Activated naive CD4-positive, alpha-beta T cell treated with anti-CD3 and anti-CD28 coated beads, Interleukin-2, amount 50 U/mL, for 24 hours (primary cell): ENCODE results near the gene MYO3B.

Experiments
- H3K27ac Mint-ChIP-seq: one replicate; pipeline ENCODE4 v1.8.0; 2021; ENCODE audit warnings: mild to moderate bottlenecking, mixed read lengths
- H3K27me3 Mint-ChIP-seq: one replicate; pipeline ENCODE4 v1.8.0; 2021; ENCODE audit warnings: mixed read lengths
- H3K36me3 Mint-ChIP-seq: one replicate; pipeline ENCODE4 v1.8.0; 2021; ENCODE audit warnings: mixed read lengths
- H3K4me1 Mint-ChIP-seq: one replicate; pipeline ENCODE4 v1.8.0; 2021; ENCODE audit warnings: mixed read lengths
- H3K4me3 Mint-ChIP-seq: one replicate; pipeline ENCODE4 v1.8.0; 2021; ENCODE audit warnings: mild to moderate bottlenecking, mixed read lengths
- H3K9me3 Mint-ChIP-seq: one replicate; pipeline ENCODE4 v1.8.0; 2021; ENCODE audit warnings: mixed read lengths

Gene MYO3B

DNA sequence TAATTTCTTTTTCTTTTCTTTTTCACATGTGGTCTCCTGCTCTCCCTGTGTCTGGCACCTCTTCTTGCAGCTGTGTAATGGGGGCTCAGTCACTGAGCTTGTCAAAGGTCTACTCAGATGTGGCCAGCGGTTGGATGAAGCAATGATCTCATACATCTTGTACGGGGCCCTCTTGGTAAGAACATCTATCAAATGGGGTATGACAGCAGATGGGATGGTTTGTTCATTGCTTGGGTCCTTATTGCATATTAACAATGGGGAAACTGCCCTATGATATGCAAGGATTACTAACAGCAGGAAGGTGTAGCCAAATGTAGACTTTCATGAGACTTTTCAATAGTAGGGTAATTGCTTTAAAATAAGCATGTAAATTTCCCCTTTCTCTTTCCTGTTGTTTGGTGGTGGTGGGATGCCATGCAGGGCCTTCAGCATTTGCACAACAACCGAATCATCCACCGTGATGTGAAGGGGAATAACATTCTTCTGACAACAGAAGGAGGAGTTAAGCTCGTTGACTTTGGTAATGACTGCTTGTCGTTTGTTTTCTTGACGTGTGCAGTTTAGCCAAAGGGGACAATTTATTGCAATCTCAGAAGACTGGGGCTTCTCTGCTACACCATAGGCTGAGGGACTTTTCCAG is 36.5 kb downstream of the MYO3B start:
- Mint-ChIP-seq H3K9me3 (no peaks in the 10 kb centered on the region), H3K4me3 (no peak overlapping the region), H3K36me3 (peaks cover 2% of the 10 kb centered on the region), H3K27me3 (peaks cover 3% of the 10 kb centered on the region), H3K4me1 (no peaks in the 10 kb centered on the region), H3K27ac (no peak overlapping the region)

DNA sequence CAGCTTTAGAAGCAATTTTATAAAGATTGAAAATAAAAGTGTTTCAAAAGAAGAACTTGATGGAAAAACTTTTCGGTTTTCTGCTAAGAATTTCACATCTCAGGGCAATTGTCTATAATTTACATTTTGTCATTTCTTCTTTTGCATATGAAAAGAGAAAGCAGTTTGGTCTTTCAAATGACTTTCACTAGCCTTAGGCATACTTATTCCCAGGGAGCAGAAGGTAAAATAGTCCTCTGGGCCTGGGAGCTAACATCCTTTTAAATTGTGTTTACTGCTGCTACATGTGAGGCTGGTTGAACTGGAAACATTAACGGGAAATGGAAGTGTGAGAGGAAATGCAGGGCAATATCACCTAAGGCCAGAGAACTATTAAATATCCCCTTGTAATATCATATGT is 37.1 kb downstream of the MYO3B start:
- H3K27ac Mint-ChIP-seq = no peak overlapping the region
- peaks cover 2% of the 10 kb centered on the region for H3K36me3 Mint-ChIP-seq
- H3K4me1 Mint-ChIP-seq = no peaks in the 10 kb centered on the region
- no peak overlapping the region for H3K4me3 Mint-ChIP-seq
- no peaks in the 10 kb centered on the region for H3K9me3 Mint-ChIP-seq
- peaks cover 5% of the 10 kb centered on the region for H3K27me3 Mint-ChIP-seq

DNA sequence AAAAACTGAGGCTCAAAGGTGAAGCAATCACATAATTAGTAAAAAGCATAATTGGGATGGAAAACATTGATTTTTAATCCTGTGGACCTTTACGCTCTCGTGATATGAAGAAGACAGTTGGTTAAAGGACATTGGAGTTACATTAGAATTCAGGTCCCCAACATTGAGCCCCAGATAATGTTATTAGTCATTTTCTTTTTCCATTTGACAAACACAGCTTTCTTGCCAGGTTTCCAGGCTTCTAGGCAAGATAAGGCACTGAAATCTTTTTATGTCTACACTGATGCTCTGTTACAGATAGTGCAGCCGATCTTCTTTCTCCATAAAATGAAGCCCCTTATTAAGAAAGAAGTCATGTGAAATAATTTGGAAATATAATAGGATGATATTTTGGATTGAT is 38.5 kb downstream of the MYO3B start:
- H3K4me1 Mint-ChIP-seq = no peaks in the 10 kb centered on the region
- no peaks in the 10 kb centered on the region for H3K9me3 Mint-ChIP-seq
- no peak overlapping the region for H3K4me3 Mint-ChIP-seq
- H3K27ac Mint-ChIP-seq = no peak overlapping the region
- peaks cover 5% of the 10 kb centered on the region for H3K27me3 Mint-ChIP-seq
- H3K36me3 Mint-ChIP-seq = peaks cover under 1% of the 10 kb centered on the region

DNA sequence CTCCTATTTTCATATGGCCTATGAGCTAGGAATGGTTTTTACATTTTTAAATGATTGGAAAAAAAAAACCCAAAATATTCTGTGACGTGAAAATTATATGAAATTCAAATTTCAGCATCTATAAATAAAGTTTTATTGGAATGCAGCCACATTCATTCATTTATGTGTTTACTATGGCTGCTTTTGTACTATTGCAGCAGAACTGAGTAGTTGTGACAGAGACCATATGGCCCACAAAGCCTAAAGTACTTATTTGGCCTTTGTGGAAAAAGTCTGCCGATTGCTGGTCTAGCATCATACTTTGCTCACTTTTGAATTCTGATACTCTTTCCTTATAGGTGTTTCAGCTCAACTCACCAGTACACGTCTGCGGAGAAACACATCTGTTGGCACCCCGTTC is 39.0 kb downstream of the MYO3B start:
- peaks cover 5% of the 10 kb centered on the region for H3K27me3 Mint-ChIP-seq
- H3K36me3 Mint-ChIP-seq = no peaks in the 10 kb centered on the region
- no peaks in the 10 kb centered on the region for H3K4me1 Mint-ChIP-seq
- H3K9me3 Mint-ChIP-seq = no peaks in the 10 kb centered on the region
- no peak overlapping the region for H3K4me3 Mint-ChIP-seq
- H3K27ac Mint-ChIP-seq = no peak overlapping the region

DNA sequence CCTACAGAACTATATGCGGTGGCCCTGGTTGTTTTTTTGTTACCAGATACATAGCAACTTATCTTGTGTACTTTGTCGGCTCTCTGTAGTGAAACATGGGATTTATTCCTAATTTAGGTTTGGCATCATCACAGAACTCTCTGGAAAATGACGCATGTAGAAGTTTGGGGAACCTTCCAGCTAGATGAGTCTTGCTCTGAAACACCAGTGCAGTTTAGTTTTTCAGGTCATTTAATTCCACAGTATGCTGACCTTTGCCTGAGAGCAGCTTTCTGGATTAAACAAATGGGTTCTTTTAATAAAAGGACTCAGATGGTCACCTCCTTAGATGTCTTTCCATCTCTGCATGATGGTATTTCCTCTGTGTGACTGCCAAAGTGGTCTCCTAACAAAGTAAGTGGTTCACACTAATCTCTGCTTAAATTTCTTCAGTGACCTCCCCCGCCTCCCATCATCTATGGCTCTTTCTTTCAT is 39.9 kb downstream of the MYO3B start:
- Mint-ChIP-seq H3K4me3 (no peak overlapping the region), H3K9me3 (no peaks in the 10 kb centered on the region), H3K4me1 (no peaks in the 10 kb centered on the region), H3K27me3 (peaks cover 5% of the 10 kb centered on the region), H3K27ac (no peak overlapping the region), H3K36me3 (no peaks in the 10 kb centered on the region)

DNA sequence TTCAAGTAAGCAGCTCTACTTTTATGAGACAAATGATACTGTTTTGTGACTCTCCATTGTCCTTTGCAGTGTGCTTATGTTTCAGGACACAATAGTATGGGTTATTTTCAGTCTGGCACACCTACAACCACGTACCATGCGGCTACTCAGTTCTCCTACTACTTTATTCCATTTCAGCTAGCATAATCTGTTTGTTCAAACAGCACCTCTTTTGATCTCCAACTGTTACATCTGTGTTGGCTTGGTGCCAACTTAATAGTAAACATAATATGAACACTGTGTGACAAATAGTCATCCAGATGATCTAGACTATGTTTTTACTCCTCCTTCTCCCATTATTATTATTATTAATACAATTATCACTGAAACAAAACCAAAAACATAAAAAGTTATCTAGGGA is 40.5 kb downstream of the MYO3B start:
- no peak overlapping the region for H3K4me3 Mint-ChIP-seq
- H3K27ac Mint-ChIP-seq = no peak overlapping the region
- H3K36me3 Mint-ChIP-seq = no peaks in the 10 kb centered on the region
- no peaks in the 10 kb centered on the region for H3K4me1 Mint-ChIP-seq
- H3K9me3 Mint-ChIP-seq = no peaks in the 10 kb centered on the region
- H3K27me3 Mint-ChIP-seq = peaks cover 3% of the 10 kb centered on the region

DNA sequence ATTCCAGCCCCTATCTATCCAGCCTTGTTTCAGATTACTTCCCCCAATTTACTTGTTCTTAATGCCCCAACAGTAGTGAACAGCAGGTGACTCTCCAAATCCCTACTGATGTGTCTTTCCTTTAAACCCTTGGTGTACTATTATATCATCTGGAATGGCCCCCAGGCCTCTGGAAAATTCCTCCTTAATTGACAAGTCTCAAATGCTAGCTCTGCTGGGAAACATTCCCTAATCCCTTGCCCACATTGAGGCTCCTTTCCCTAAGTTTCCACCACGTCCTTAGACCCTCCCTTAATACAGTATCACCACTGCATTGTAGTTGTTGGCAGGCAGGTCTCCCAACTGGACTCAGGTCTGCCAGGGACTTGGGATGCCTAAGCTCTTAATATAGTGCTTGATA is 41.0 kb downstream of the MYO3B start:
- Mint-ChIP-seq H3K27ac (no peak overlapping the region), H3K27me3 (peaks cover 3% of the 10 kb centered on the region), H3K36me3 (no peaks in the 10 kb centered on the region), H3K4me1 (no peaks in the 10 kb centered on the region), H3K4me3 (no peak overlapping the region), H3K9me3 (no peaks in the 10 kb centered on the region)

DNA sequence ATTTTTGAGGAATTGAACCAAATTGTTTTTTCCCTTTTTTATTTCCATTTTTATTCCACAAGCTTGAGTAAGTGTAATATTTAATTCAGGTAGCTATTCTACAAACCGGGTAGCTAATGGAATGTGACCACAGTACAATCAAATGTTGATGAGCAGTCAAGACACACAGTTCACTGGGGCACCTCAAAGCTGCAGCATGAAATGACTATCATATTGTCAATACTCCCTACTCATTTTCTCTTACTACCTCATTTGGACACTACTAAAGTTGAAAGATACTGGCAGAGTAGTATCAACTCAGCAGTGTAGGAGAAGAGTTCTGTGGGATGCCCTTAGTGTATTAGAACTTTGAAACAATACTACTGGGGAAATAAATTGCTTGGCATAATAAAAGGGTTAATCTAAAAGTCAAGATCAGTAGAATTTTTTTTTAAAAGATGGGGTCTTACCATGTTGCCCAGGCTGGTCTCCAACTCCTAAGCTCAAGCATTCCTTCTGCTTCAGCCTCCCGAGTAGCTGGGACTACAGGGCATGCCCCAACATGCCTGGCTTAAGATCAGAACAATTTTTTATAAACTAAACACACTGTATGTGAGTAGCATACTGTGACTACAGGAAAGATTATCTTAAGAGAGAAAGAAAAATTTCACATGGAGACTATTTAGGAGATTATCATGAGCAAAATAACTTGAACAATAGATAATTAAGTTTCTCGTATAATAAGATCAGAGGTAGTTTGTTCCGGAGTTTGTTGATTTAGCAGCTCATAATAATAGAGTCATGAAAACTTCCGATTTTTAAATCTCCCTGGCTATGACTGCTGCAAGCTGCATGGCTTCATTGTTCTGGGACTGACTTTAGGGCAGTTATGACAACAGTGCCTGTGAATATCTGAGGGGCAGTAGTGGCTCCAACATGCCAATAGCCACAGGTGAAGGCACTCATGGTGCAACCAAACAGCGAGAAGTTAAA is 43.7 kb downstream of the MYO3B start:
- Mint-ChIP-seq H3K27me3 (peaks cover 3% of the 10 kb centered on the region), H3K27ac (no peak overlapping the region), H3K9me3 (no peaks in the 10 kb centered on the region), H3K4me1 (no peaks in the 10 kb centered on the region), H3K36me3 (no peaks in the 10 kb centered on the region), H3K4me3 (no peak overlapping the region)

DNA sequence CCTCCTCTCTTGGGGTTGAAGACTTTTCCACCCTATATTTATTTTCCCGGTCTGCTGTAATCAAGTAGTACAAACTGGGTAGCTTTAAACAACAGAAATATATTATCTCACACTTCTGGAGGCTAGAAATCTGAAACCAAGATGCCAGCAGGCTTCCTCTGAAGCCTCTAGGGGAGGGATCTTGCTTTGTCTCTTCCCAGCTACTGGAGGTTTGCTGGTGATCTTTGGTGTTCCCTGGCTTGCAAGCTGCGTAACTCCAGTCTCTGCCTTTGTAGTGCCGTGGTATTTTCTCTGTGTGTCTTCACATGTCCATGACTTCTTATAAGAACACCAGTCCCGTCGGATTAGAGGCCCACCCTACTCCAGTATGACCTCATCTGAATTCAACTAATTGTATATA is 44.4 kb downstream of the MYO3B start:
- Mint-ChIP-seq H3K36me3 (no peaks in the 10 kb centered on the region), H3K4me3 (no peak overlapping the region), H3K9me3 (no peaks in the 10 kb centered on the region), H3K27ac (no peak overlapping the region), H3K4me1 (no peaks in the 10 kb centered on the region), H3K27me3 (peaks cover 3% of the 10 kb centered on the region)

DNA sequence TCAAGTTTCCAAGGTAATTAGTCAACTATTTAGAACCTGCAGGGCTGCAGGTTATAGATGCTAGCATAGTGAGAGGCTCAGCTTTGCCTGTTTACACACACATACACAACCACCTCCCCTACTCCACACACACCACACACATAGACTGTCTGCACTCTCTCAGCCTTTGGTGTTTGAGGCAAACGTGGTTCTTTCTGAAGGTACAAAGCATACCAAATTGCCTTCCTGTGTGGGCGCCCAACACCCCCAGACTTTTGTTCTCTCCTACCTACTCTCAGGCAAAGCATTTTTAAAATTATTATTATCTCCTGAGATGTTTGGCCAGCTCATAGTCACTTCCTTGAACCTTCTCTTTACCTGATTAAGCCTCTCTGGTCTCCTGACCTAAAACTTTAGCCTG is 44.9 kb downstream of the MYO3B start:
- Mint-ChIP-seq H3K9me3 (no peaks in the 10 kb centered on the region), H3K27me3 (peaks cover 4% of the 10 kb centered on the region), H3K4me1 (no peaks in the 10 kb centered on the region), H3K4me3 (no peak overlapping the region), H3K36me3 (no peaks in the 10 kb centered on the region), H3K27ac (no peak overlapping the region)

DNA sequence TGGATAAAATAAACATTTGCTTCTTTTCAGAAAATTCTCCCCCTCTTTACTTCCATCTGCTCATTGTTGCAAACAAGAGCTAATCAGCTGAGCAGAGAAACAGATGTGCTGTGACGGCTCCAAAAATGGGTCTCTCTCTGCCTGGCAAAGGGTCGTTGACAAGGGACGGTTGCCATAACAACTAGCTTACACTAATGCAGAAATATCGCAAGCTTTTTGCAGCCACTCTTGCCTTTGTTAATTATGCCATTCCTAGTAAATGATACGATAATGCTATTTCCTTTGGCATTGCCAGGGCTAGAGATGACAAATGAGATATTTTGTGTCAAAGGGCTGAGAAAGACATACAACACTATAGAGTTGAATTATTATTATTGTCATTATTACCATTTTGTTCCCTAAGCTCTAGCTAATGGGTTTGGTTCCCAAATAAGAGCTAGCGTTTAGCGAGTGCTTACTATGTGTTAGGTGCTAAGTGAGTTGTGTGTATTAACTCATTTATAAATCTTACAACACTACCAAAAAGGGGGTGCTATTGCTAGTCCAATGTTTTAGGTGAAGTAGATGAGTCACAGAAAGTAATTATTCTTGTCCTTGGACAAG is 46.8 kb downstream of the MYO3B start:
- H3K9me3 Mint-ChIP-seq = no peaks in the 10 kb centered on the region

DNA sequence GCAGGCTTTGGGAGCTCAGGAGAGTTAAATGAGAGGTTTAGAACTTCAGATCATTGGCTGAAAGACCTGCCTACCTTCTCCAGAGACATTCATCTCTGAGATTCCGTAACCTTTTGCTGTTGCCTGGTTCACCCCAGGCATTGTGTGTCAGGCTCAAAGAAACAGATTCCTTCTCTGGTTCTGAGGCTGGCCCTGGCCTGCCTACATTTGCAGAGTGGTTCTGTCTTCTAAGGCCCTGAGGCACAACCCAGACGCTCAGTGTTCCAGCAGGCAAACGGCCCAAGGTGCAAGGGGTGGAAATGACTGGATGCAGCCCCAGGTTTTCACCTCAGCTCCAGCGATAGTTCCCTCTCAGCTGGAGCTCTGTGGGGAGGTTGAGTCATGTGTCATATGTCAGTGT is 48.3 kb downstream of the MYO3B start:
- no peak overlapping the region for H3K4me3 Mint-ChIP-seq
- peaks cover 6% of the 10 kb centered on the region for H3K27me3 Mint-ChIP-seq
- H3K27ac Mint-ChIP-seq = no peak overlapping the region
- H3K9me3 Mint-ChIP-seq = no peaks in the 10 kb centered on the region
- no peaks in the 10 kb centered on the region for H3K4me1 Mint-ChIP-seq
- H3K36me3 Mint-ChIP-seq = no peaks in the 10 kb centered on the region

More for the DNA sequence above, 46.8 kb downstream of the MYO3B start:
- Mint-ChIP-seq H3K27me3 (peaks cover 7% of the 10 kb centered on the region), H3K4me3 (no peak overlapping the region), H3K36me3 (no peaks in the 10 kb centered on the region), H3K27ac (no peak overlapping the region), H3K4me1 (no peaks in the 10 kb centered on the region)

DNA sequence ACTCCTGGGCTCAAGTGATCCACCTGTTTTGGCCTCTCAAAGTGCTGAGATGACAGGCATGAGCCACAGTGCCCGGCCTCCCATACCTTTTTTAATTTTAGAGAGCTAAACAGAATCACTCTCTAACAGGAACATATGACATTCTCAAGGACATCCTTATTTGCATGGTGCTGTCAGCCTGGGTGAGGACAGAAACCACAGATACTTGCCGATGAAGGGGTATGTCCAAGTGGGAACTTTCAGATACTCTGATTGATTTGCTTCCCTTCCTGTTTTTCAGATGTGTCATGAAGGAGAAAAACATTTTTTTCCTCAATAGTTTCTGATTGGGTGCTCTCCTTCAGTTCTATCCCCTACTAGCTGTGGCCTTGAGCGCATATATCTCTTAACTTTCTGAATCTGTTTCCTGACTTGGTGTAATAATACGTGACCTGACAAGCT is 49.6 kb downstream of the MYO3B start:
- Mint-ChIP-seq H3K4me3 (no peak overlapping the region), H3K36me3 (no peaks in the 10 kb centered on the region), H3K4me1 (no peaks in the 10 kb centered on the region), H3K27me3 (peaks cover 6% of the 10 kb centered on the region), H3K27ac (no peak overlapping the region), H3K9me3 (no peaks in the 10 kb centered on the region)

DNA sequence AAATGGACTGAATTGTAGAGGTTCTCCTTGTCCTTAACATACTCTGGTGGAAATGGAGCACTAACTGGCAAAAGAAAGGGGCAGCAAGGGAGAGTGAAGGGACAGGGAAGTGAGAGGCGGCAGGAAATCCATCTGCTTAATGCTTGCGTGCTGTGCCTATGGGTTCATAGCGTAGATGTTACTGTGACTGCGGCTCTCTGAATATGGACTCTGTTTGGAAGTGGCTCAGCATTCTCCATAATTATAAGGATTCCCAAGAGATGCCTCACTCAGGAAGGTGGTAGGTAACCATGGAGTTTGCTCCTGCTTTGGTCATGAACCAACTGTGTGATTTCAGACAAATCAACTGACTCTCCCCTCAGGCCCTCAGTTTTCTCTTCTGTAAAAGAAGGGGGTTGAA is 50.0 kb downstream of the MYO3B start:
- Mint-ChIP-seq H3K27me3 (peaks cover 6% of the 10 kb centered on the region), H3K4me3 (no peak overlapping the region), H3K27ac (no peak overlapping the region), H3K36me3 (no peaks in the 10 kb centered on the region), H3K4me1 (no peaks in the 10 kb centered on the region), H3K9me3 (no peaks in the 10 kb centered on the region)

DNA sequence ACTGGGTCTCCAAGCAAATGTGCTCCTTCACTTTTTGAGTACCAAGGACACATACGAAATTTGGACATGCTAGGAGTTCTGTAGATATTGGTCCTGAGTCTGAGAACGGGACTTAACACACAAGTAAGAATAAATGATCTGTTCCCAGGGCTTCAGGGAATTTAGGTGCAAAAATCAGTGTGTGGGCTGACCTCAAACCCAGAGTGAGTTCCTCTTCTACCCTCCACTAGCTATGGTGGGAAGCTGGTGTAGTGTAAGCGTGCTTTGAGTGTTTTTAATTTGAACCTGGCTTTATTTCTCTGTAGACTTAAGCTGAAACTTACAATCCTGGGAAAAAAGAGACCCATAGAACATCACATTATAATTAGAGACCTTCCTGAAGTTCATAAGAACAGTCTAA is 50.5 kb downstream of the MYO3B start:
- H3K36me3 Mint-ChIP-seq = no peaks in the 10 kb centered on the region
- no peak overlapping the region for H3K27ac Mint-ChIP-seq
- no peaks in the 10 kb centered on the region for H3K4me1 Mint-ChIP-seq
- no peak overlapping the region for H3K4me3 Mint-ChIP-seq
- peaks cover 6% of the 10 kb centered on the region for H3K27me3 Mint-ChIP-seq
- H3K9me3 Mint-ChIP-seq = no peaks in the 10 kb centered on the region

DNA sequence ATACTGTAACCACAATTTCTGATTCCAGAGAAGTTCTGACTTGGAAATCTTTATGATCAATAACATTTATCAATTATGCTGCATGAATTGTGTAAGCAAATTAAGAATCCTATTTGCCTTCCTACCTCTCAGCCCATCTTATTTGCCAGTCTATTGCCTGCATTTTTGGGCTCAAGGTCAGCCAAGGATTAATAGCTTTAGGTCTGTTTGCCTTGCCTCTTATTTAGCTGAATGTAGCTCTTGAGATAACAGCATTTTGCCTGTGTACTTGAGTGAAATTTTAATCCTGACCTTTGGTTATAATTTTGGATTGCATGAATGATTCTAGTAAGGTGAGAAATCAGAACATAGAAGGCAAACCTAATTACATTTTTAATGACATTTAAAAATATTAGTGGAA is 51.2 kb downstream of the MYO3B start:
- no peaks in the 10 kb centered on the region for H3K4me1 Mint-ChIP-seq
- no peaks in the 10 kb centered on the region for H3K9me3 Mint-ChIP-seq
- peaks cover 6% of the 10 kb centered on the region for H3K27me3 Mint-ChIP-seq
- H3K27ac Mint-ChIP-seq = no peak overlapping the region
- H3K36me3 Mint-ChIP-seq = no peaks in the 10 kb centered on the region
- H3K4me3 Mint-ChIP-seq = no peak overlapping the region
